HG02870 (cell line): ENCODE data around the gene FAM131B.
"Not testable (repeated sequence)": the region's sequence is repeated elsewhere in the genome, so short reads cannot be mapped to it uniquely, and the experiment has no call there.

Experiments
- ATAC-seq: cut with Tn5 transposase; IDR thresholded peaks from one replicate; pipeline ENCODE4 v1.9.1; 2021; ENCODE audit warnings: mild to moderate bottlenecking, moderate library complexity; ENCODE audit not compliant: unreplicated experiment

Gene FAM131B

GRCh38 chr7:143362131-143363015, at the start of gene FAM131B:
TSS of gene FAM131B (minus strand) at chr7:143362713. CDS start at chr7:143362603, 110 bp downstream.
- ATAC-seq = no peak

DNA sequence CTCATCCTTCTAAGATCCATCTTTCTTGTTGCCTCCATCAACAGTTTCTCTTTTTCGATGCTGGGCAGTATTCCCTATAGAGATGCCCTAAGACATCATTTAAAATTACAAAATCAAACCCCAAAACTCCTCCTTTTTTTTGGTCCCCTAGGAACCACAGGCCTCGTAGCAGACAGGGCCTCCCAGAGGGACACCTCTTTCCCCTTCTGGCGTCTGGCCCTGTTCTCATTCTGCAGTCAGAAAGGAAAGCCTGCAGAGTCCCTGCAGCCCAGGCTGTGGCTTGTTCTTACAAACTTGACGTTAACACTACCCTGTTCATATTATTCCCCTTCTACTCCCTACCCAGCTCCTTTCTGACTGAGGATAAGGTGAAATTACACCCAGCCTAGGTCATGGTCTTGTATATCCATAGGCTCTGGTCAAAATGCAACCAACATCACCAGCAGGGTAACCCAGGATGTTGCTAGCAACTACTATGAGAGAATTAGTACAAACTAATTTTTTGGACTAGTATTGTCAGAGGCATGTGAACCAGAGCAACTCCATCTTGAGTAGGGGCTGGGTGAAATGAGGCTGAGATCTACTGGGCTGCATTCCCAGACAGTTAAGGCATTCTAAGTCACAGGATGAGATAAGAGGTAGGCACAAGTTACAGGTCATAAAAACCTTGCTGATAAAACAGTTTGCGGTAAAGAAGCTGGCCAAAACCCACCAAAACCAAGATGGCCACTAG, 49.6 kb upstream of the FAM131B start:
- no peak for ATAC-seq

DNA sequence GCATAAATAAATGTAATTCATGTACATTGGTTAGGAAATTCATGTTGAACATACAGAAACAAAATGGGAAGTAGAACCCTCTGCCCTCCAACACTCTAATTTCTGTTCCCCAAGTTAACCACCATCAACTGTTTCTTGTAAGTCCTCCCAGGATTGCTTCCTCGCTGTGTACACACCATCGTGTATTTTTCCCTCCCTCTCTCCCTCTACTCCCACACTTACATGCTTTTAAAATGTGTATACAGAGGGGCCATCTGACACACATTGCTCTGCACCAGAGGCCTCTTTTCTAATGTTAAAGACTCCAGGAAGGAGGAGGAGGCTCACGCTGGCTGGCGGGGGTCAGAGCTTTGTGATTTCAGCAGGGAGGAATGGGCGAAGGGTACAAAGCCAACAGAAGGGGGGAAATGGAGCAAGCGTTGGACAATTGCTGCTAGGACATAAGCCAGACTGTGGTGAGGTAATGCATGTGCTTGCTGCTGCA, 48.0 kb upstream of the FAM131B start:
- ATAC-seq = no peak

DNA sequence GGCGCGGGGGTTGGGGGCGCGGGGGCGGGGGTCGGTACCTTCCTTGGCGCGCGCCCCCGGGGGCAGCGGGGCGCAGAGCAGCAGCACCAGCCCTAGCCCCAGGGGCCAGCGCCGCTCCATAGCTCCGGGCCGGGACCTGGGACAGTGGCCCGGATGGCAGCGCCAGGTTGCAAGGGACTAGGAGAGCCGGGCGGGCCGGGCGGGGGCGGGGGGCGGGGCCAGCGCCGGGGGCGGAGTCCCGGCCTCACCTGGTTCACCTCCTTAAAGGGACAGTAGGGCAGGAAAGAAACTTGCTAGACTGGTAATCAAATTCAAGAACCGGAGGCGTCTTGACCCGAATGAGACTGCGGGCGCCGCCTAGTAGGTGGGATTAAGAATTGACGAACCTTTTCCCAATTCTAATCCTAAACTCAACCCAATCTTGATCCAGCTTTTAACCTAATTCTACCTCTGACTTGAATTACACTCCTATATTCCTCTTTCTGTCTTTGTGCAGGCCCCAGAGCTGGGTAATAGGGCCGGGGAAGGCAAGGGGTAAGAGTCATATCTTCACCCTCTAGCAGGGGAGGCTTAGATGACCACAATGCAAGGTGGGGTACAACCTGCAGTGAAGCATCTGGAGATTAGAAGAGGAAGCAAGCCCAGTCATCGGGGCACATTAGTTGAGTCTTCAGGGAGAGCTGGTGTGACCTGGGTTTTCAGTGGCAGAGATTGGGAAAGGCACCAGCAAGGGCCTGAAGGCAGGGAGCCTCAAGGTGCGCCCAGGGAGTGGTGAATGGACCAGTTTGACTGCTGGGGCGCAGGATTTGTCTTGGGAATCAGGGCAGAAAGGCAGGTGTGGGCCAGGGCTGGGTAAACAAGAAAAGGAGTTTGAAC, 46.4 kb upstream of the FAM131B start, which contains the start of gene EPHA1:
Gene EPHA1, minus strand, starts transcription at position 171 of the 876 bp plus-strand sequence. Its CDS starts 51 bp downstream, at position 120.
- no peak for ATAC-seq

GRCh38 chr7:143408252-143408685, 45.8 kb upstream of the FAM131B start:
- ATAC-seq = no peak

DNA sequence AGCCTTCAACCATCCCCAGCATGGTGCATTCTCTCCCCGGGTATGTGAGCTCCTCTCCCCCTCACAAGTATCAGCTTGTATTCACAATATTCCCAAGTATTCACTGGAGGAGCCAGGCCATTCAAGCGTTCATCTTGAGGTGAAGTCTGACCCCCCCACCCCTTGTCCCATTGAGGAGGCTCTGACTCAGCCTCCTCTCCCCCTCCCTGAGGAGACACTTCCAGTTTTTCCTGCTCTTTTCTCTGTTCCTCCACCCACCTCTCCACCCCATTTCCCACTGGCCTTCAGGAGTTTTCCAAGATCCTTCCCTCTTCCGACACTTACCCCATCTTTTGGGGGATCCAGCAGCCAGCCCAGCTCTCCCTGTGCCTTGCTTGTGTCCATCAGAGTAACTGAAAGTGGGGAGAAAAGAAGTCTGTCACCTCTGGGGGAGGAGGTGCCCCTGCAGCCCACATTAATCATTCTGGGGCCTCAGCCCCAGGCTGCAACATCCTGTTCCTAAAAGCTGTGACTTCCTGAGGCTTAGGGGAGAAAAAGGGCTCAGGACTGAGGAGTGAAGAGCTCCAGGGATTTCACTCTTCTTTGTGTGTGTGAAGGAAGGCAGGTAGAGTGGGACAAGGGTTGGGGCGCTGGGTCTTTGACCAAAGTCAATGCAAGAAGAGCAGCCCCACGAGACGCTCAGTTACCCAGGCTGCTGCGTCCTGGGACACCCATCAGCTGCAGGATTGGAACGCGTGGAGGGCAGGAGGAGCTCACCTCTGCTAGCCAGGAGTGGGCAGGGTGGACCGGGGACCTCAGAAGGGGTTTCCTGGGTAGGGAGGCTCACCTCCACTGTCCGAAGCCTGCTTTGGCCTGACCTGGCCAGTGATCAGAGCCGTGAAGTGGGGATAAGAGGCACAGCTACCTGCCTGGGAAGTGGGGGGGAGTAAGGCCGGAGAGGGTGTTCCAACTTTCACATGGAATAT, 45.1 kb upstream of the FAM131B start:
- ATAC-seq = no peak

DNA sequence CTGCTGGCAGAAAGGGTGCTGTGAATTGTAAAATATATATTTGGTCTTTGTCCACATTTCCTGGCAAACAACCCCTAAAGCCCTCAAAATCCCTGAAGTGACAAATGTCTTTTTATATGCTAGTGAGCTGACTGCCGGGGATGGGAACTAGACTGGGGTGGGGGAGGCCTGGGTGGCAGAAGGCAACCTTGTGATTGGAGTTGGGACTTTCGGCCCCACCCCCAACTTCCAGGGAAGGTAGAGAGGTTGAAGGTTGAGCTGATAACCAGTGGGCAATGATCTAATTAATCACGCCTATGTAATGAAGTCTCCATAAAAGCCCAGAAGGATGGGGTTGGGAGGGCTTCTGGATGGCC, 43.5 kb upstream of the FAM131B start:
- no peak for ATAC-seq

- no peak for ATAC-seq
Observed at GRCh38 chr7:143405173-143406001, 42.9 kb upstream of the FAM131B start.

DNA sequence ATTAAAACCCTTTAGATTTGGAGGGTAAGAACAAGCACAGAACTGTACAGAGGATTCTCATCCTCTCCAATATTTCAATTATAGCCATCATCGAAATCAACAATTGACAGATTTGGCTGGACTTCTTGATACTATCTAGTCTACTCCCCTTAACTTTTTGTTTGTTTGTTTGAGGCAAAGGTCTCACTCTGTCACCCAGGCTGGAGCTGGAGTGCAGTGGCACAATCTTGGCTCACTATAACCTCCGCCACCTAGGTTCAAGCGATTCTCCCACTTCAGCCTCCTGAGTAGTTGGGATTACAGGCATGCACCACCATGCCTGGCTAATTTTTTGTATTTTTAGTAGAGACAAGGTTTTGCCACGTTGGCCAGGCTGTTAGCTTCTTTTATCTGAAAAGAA, 39.7 kb upstream of the FAM131B start:
- not testable (repeated sequence) for ATAC-seq

DNA sequence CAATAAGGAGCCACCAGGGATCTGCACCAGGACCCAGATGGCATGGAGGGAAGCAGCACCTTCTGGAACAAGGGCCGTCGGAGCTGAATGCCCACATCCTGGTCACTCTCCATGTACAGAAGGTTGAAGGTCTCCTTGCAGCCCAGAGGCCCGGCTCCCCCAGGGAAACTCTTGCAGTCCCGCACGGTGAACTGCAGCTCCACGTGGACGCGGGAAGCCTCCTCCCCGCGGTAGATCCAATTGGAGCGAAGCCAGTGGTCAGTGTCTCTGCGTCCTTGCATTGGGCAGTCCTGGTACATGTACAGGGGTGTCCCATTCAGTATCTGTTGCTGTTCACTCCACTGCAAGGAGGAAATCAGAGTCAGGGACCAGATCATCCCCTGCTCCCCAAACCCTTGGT, 38.8 kb upstream of the FAM131B start:
- ATAC-seq = no peak

DNA sequence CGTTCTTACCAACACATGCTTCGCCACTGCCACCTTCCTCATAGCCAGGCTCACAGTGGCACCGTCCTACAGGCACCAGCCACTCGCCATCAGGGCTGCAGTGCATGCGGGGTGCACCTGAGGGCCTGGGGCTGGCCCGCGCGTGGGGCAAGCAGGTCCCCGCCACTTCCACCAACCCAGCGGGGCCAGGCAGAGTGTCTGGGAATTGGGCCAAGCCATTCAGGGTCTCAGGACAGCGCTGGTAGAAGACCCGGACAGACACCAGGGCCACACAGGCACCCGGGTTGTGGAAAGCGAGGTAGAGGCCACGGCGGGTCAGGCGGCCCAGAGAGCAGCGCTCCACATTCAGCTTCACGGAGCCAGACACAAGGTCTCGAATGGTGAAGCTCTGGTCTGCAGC, 37.1 kb upstream of the FAM131B start:
- no peak for ATAC-seq

- no peak for ATAC-seq
Observed at GRCh38 chr7:143399151-143399550, 36.6 kb upstream of the FAM131B start.

DNA sequence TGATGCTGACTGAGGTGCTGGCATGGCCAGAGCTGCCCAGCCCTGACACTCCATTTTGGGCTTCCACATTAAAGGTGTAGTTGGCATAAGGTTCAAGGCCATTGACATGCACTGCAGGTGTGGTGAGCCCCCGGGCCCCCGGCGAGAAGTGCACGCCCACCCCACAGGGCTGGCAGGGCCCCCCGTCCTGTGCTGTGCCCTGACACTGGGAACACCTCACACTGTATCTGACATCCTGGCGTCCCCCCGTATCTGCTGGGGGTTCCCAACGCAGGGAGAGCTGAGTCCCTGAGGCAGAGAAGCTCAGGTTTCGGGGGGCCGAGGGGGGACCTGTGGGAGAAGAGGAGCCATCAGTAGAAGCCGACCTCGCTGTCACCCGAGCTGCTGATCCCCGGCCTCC, 36.1 kb upstream of the FAM131B start:
- ATAC-seq = no peak

DNA sequence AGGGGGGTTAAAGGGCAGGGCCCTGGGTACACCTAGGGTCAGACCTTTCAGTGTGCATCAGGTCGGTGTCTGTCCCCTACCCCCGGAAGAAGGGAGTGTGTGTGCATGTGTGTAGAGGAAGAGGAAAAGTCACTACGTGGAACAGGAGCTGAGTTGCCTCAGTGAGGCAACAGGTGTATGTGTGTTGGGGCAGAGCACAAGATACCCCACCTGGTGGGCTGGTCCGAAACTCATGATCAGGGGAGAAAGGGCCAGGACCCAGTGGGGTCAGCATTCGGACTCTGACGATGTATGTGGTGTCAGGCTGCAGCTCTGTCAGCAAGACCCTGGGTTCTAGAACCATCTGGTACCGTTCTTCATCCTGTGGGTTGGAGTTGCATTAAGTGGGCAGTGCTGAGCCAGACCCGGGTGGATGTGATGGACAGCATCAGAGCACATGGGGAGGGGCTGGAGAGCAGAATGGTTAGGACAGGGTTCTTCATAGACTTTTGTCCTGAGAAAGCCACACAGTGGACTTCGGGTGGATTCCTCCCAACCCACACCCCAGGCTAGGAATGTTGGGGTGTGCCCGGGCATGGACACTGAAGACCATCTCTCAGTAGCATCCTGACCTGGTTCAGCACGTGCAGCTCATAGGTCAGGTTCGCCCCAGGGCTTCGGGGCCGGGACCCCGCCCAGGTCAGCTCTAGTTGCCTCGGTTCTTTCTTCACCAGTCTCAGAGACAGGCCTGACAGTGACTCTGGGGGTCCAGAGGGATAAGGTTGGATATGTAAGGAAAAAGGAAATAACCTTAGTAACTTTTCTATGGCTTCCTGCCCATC, 35.4 kb upstream of the FAM131B start:
- no peak for ATAC-seq

GRCh38 chr7:143396625-143397556, 34.4 kb upstream of the FAM131B start:
- ATAC-seq = no peak

GRCh38 chr7:143396182-143396581, 33.7 kb upstream of the FAM131B start:
- ATAC-seq = no peak
